Small intestine (tissue), 7 donors: ENCODE results near the gene PPP2R3B. TPM values are rescaled to one million over a fixed set of nuclear protein-coding genes. Genes with fewer than 3 reads are reported as not detected.

Source experiments
- DNase-seq, 2 donors: peaks; one replicate each; pipeline versions ENCODE4 v3.0.0 to v3.0.0-alpha.2; 2013
- FAIRE-seq: peaks from 2 replicates; lab custom pipeline; 2012; peaks lifted over from hg19 to GRCh38; lab: Jason Lieb, UNC
- H3K27ac ChIP-seq, 3 donors: one replicate each; pipeline ENCODE4 v1.5.1; 2013; ENCODE audit warnings: low read length in 2 of 3, mild to moderate bottlenecking in 2 of 3, control low read depth in 1 of 3, inconsistent platforms in 1 of 3, low read depth in 1 of 3, moderate library complexity in 1 of 3
- H3K27me3 ChIP-seq, 3 donors: one replicate each; pipeline ENCODE4 v1.6.1; 2013; ENCODE audit warnings: low read length in 3 of 3, inconsistent platforms in 1 of 3; ENCODE audit not compliant: control insufficient read depth in 3 of 3, insufficient read depth in 3 of 3
- H3K36me3 ChIP-seq, 3 donors: one replicate each; pipeline ENCODE4 v1.6.1; 2013; ENCODE audit warnings: low read length in 3 of 3, inconsistent platforms in 1 of 3, low read depth in 1 of 3, mild to moderate bottlenecking in 1 of 3, moderate library complexity in 1 of 3; ENCODE audit not compliant: control insufficient read depth in 3 of 3, insufficient read depth in 2 of 3
- H3K4me1 ChIP-seq, 3 donors: one replicate each; pipeline ENCODE4 v1.6.1; 2013; ENCODE audit warnings: low read length in 2 of 3, inconsistent platforms in 1 of 3, low read depth in 1 of 3, mild to moderate bottlenecking in 1 of 3, moderate library complexity in 1 of 3; ENCODE audit not compliant: control insufficient read depth in 3 of 3, insufficient read depth in 2 of 3
- H3K4me3 ChIP-seq, 3 donors: one replicate each; pipeline ENCODE4 v1.5.1; 2013; ENCODE audit warnings: low read length in 3 of 3, control low read depth in 1 of 3, inconsistent platforms in 1 of 3, low read depth in 1 of 3, mild to moderate bottlenecking in 1 of 3, moderate library complexity in 1 of 3
- H3K9me3 ChIP-seq, 2 donors: one replicate each; pipeline ENCODE4 v1.6.1; 2013; ENCODE audit warnings: low read depth in 1 of 2, low read length in 1 of 2; ENCODE audit not compliant: control insufficient read depth in 2 of 2, insufficient read depth in 1 of 2
- WGBS, 3 donors: extraction: QIAGEN DNeasy Blood & Tissue Kit; methylation state at CpG; one replicate each; pipeline ENCODE4 v1.1.7; 2013; 5-methylcytosine and 5-hydroxymethylcytosine counted together
- polyA plus RNA-seq, 4 donors: library from polyadenylated mRNA; stranded (reverse) in 3 of 4; unstranded in 1 of 4; fragments of 200-250 nt in 3 of 4; fragments of 120-200 nt in 1 of 4; gene quantifications; one replicate each; pipeline versions ENCODE4 v1.2.1 to v1.2.3, GENCODE V29; 2013
- donor health status: healthy with polysubstance abuse.
- donor health status: control.
- donor health status: control.
- donor health status: Bipolar disorder and iron deficiency.
- donor health status: healthy.

PPP2R3B gene
- polyA plus RNA-seq, 4 donors, result 4.9 to 13.6 (median 11.8) TPM

- H3K4me1 ChIP-seq, result no peaks in the 10 kb centered on the region
- no peak overlapping the region for H3K27ac ChIP-seq
- DNase-seq, result no peak
- H3K4me3 ChIP-seq, result no peak overlapping the region
- no peaks in the 10 kb centered on the region for H3K27me3 ChIP-seq
- peaks cover 7 to 47% (median 18%) of the 10 kb centered on the region in 3 donors for H3K36me3 ChIP-seq
- WGBS, 3 donors, result 92 to 95% (median 94%) methylated on average over 46 to 50 of the region's 50 CpGs
- no peaks in the 10 kb centered on the region for H3K9me3 ChIP-seq
- no peak for FAIRE-seq
Measured at GRCh38 chrX:316351-317325, 70.1 kb downstream of the PPP2R3B start.

- peaks cover 7 to 59% (median 20%) of the 10 kb centered on the region in 3 donors for H3K36me3 ChIP-seq
- H3K27ac ChIP-seq, result no peak overlapping the region
- DNase-seq (no peak), FAIRE-seq (no peak)
- H3K27me3 ChIP-seq, result no peaks in the 10 kb centered on the region
- H3K9me3 ChIP-seq, result no peaks in the 10 kb centered on the region
- WGBS, 3 donors, result 93 to 94% (median 93%) methylated on average over 51 of the region's 51 CpGs
- H3K4me3 ChIP-seq, result no peak overlapping the region
- H3K4me1 ChIP-seq, result no peaks in the 10 kb centered on the region
Measured at GRCh38 chrX:314781-315595, 71.7 kb downstream of the PPP2R3B start.

- 95 to 97% (median 97%) methylated on average over 34 of the region's 34 CpGs for WGBS, 3 donors
- Histone ChIP-seq H3K27me3 (no peaks in the 10 kb centered on the region), H3K4me3 (no peak overlapping the region), H3K36me3 (peaks cover 8 to 62% (median 24%) of the 10 kb centered on the region in 3 donors), H3K4me1 (no peaks in the 10 kb centered on the region), H3K9me3 (no peaks in the 10 kb centered on the region), H3K27ac (no peak overlapping the region)
- DNase-seq, result no peak
- no peak for FAIRE-seq
Measured at GRCh38 chrX:314049-314448, 72.7 kb downstream of the PPP2R3B start.

- DNase-seq (no peak), FAIRE-seq (no peak)
- Histone ChIP-seq H3K36me3 (peaks cover 8 to 66% (median 24%) of the 10 kb centered on the region in 3 donors), H3K9me3 (no peaks in the 10 kb centered on the region), H3K4me3 (no peak overlapping the region), H3K27me3 (no peaks in the 10 kb centered on the region), H3K27ac (no peak overlapping the region), H3K4me1 (no peaks in the 10 kb centered on the region)
- WGBS, 3 donors, result 88 to 97% (median 90%) methylated on average over 8 of the region's 8 CpGs
Measured at GRCh38 chrX:313546-313945, 73.2 kb downstream of the PPP2R3B start.

GRCh38 chrX:312621-313331, 73.9 kb downstream of the PPP2R3B start:
- Histone ChIP-seq H3K27ac (no peak overlapping the region), H3K36me3 (peaks cover 8 to 69% (median 25%) of the 10 kb centered on the region in 3 donors), H3K4me1 (no peaks in the 10 kb centered on the region), H3K4me3 (no peak overlapping the region), H3K9me3 (no peaks in the 10 kb centered on the region), H3K27me3 (no peaks in the 10 kb centered on the region)
- WGBS, 3 donors, result 94 to 96% (median 96%) methylated on average over 49 to 54 of the region's 54 CpGs
- no peak for FAIRE-seq
- no peak for DNase-seq

- no peak for DNase-seq
- Histone ChIP-seq H3K27me3 (no peaks in the 10 kb centered on the region), H3K36me3 (peaks cover 16 to 69% (median 30%) of the 10 kb centered on the region in 3 donors), H3K9me3 (no peaks in the 10 kb centered on the region), H3K4me3 (no peak overlapping the region), H3K4me1 (no peaks in the 10 kb centered on the region), H3K27ac (no peak overlapping the region)
- FAIRE-seq, result no peak
- 95 to 96% (median 96%) methylated on average over 68 to 69 of the region's 69 CpGs for WGBS, 3 donors
Measured at GRCh38 chrX:311156-312129, 75.3 kb downstream of the PPP2R3B start.

- no peaks in the 10 kb centered on the region for H3K27me3 ChIP-seq
- peaks cover 18 to 68% (median 30%) of the 10 kb centered on the region in 3 donors for H3K36me3 ChIP-seq
- no peak overlapping the region for H3K27ac ChIP-seq
- no peaks in the 10 kb centered on the region for H3K9me3 ChIP-seq
- 93 to 97% (median 94%) methylated on average over 22 to 25 of the region's 25 CpGs for WGBS, 3 donors
- no peak overlapping the region for H3K4me3 ChIP-seq
- DNase-seq (no peak), FAIRE-seq (no peak)
- H3K4me1 ChIP-seq, result no peaks in the 10 kb centered on the region
Measured at GRCh38 chrX:310621-311155, 76.0 kb downstream of the PPP2R3B start.
